Glomerular visceral epithelial cell (primary cell): Measurements from ENCODE around the gene TNKS1BP1.
"Not testable (repeated sequence)": the region's sequence is repeated elsewhere in the genome, so short reads cannot be mapped to it uniquely, and the experiment has no call there.

ENCODE experiments used
- DNase-seq: peaks from one replicate; pipeline ENCODE4 v3.0.0-alpha.2; 2016; ENCODE audit errors: extremely low spot score

TNKS1BP1 gene

DNA sequence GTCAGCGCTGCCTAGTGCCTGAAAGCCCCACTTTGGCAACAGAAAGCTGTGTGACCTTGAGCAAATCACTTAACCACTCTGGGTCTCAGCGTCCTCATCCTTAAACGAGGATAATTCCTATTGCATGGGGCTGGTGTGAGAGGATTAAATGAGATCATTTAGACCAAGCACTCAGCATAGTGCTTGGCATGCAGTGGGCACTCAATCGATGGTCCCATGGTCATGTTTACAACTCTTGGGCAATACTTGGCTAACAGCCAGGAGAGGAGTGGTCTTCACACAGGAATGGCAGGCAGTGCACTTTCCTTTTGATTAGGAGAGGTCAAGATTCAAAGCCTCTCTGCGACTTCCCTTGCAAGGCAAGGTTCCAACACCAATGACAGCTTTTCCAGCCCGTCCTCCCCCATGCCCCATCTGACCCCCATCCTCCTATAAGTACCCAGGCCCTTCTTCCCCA, 14.1 kb downstream of the TNKS1BP1 start:
- DNase-seq: no peak

- DNase-seq: no peak
Observed at GRCh38 chr11:57310091-57310490, 14.7 kb downstream of the TNKS1BP1 start.

DNA sequence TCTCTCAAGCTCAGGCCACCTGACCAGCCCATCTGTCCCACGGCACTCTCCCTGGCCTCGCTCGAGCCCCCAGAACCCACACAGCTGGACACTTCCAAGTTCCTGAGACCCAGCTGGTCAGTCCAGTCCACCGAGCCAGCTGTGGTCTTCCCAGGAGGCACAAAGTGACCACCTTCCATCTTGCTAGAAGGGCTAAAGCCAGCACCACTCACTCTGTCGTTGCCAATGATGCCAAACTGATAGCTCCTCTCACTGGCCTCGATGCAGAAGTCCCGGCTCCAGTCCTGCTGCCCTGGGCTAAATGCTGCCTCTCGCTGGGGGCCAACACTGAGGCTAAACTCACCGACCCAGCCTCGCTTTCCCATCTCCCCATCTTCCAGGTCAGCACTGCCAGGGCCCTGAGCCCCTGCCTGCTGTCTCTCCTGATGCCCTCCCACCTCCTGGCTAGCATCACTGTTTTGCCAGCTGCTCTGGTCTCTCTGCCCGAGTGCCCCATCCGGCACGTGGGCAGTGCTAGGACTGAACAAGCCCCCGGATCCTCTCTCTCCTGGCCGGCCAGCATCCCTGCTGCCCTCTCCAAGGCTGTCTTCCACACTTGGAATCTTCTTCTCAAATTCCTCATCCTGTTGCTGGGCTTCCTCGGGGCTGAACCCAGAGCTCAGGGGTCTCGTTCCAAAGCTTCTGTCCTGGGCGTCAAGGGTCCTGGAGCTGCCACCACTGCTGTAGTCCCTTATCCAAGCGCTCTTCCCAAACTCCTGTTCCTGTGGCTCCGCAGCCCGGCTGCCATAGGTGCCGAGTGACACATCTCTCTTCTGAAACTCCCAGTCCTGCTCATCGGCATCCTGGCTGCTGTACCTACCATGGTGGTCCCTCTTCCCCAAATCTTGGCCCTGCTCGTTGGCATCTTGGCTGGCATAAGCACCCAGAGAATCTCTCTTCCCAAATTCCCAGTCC, 15.4 kb downstream of the TNKS1BP1 start:
- DNase-seq: no peak

- no peak for DNase-seq
Observed at GRCh38 chr11:57308426-57309060, 16.2 kb downstream of the TNKS1BP1 start.

- DNase-seq: no peak
Observed at GRCh38 chr11:57307666-57308270, 17.0 kb downstream of the TNKS1BP1 start.

DNA sequence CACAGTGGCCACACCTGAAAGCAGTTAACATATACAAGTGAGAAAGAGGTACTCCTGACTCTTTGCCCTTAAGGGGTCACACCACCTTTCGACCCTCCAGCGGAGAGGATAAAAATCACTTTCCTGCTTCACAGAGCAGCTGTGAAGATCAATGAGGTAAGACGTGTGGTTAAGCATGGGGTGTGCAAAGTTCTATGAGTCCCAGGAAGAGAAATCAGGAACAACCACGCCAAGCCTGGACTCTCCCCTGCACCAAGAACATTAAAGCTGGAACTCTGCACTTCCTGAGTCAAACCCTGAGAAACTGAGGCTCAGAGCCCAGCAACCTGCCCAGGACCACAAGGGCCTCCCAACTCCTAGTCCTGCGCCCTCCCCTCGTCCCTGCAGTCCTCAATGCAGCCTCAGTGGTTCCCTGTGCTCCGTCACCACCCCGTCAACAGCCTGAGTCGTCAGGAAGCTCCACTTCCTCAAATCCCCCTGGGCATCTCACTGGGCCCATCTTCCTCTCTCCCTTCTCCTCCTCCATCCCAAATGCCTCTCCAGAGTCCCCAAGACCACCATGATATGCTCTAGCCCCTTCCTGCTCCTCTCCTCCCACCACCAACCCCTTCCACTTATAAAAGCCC, 17.7 kb downstream of the TNKS1BP1 start:
- DNase-seq: peak; percentile 47

DNA sequence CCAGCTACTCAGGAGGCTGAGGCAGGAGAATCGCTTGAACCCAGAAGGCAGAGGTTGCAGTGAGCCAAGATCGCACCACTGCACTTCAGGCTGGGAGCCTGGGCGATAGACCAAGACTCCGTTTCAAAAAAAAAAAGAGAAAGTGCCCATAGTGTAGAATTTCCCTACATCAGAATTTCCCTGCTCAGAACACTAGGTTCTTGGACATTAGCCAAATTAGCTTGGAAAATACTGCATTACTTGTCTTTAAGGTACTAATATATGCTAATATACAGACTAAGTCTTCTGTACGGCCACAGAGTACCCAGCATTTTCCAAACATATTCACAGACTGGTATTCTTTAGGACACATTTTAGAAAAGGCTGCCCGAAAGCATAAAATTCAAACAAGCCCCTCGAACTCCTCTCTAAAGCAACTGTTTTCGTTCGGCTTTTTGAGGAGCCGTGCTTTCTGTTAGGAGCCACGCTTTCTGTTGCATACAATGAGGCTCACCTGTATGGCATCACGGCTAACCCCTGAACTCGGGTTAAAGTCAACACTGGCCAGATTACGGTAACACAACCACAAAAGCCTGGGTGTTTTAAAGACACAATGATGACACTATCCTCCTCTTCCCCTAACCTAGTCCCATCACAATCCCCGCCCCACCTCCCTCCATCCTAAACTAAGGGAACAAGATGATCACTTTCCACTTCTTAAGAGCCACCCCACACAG, 18.4 kb downstream of the TNKS1BP1 start:
- no peak for DNase-seq

DNA sequence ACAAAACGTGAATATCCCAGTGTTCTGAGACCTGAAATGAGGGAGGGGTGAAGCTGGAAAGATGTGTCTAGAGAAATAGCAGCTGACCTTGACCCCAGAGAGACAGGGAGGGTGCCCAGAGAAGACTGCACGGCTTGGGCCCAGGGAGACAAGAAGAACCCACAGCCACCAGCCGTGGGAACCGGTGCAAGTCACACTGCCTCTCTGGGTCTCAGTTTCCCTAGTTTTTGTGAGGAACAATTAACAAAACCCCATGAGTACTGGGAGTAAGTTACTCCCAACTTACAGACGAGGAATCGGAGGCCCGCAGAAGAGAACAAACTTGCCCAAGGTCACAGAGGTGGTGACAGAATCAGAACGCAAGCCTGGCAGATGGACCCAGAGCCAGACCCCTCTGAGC, 19.2 kb downstream of the TNKS1BP1 start:
- DNase-seq: no peak

DNA sequence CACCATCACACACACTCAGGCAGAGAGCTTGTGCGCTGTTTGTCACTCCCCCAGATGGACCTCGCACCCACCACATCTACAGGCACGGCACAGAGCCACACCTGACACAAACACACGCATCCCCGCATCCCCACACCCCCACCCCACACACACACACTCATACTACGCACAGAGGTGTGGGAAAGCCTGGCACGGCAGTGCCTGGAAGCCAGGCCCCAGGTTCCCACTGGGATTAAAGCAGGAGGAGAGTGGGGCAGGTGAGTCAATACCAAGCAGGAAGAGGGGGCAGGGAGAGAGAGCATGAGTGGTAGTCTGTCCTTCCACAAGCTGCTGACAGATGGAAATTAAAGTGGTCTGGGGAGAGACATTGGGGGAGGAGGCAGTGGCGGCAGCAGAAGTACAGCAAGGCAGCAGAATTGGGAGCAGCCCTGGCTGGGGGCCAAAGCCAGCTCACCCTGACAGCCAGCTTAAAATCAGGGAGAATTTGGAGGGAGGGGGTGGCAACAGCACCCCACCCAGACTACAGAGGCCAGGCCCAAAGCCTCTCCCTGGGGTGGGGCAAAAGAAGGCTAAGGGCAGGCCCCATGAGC, 20.7 kb downstream of the TNKS1BP1 start:
- DNase-seq: peak; percentile 62

DNA sequence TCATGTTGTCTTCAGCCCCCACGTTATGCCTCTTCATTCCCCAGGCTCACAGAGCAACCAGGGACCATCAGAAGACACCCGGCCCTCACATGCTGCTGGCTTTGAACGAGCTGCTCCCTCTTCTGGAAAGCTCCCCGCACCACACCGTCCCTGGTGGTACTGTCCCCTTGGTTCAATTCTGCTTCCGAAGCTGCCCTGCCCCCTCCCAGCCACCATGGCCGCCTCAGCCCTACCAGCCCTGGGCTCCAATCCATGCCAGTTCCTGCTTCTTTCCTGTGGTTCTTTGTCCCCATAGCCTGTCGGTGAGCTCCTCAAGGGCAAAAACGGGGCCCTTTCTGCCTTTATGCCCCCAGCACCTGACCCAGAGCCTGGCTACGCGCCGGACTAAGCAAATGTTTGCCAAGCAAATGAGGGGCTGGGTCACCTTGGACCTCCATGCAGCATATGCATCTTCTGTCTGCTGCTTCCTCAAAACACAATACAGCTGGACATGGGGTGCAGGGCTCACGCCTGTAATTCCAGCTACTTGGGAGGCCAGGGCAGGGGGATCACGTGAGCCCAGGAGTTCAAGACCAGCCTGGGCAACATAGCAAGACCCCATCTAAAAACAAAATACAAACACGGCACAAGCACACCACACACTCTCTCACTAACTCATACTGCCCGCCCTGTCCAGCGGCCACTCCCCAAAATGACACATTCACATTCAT, 21.3 kb downstream of the TNKS1BP1 start:
- DNase-seq: no peak

DNA sequence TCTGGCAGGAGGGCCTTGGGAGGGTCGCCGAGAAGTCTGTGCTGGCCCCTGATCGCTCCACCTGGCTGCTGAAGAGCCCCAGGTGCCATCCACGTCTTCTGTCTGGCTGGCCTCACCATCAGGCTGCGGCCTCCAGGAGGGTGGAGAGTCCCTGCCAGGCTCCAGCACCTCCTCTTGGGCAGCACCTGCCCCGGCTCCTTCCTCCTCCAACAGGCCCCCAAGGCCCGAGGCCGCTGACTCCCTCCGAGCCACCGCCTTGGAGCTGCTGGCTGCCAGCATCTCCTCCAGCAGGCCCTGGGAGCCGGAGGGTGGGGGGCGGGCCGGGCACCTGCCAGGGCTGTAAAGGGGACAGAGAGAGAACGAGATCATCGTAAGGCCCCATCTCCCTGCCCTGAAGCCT, 22.3 kb downstream of the TNKS1BP1 start:
- no peak for DNase-seq

DNA sequence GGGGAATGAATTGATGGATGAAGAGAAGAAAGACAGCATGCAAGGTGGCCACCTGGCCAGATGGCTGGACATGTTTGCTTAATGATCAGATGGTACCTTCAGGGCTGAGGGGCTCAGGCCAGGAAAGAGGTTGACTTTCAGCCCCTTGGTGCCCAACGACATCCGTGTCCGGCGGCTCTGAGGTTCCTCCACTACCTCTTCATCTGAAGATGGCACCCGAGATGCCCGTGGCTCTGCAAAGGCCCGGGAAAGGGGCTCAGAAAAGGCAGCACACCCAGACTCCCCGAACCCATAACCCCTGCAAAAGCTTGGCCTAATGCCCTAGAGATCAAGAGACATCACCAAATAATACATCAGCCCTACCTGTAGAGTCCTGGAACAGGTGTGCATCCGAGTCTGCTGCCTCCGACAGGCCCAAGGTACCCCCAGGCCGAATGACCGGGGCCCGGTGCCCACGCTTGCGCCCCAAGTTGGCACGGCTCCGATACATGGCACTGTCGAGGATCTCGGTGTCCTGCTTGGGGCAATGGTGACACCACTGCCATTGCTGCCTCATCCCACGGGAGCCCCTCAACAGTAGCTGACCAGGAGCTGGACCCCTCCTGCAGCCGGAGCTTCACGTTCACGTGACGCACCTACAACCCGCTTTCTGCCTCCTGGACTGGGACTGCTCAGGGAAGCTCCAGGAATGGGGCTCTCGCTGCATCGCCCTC, 22.9 kb downstream of the TNKS1BP1 start:
- no peak for DNase-seq

GRCh38 chr11:57300785-57301184, 24.0 kb downstream of the TNKS1BP1 start:
- DNase-seq: no peak

GRCh38 chr11:57299150-57299737, 25.5 kb downstream of the TNKS1BP1 start:
- no peak for DNase-seq

DNA sequence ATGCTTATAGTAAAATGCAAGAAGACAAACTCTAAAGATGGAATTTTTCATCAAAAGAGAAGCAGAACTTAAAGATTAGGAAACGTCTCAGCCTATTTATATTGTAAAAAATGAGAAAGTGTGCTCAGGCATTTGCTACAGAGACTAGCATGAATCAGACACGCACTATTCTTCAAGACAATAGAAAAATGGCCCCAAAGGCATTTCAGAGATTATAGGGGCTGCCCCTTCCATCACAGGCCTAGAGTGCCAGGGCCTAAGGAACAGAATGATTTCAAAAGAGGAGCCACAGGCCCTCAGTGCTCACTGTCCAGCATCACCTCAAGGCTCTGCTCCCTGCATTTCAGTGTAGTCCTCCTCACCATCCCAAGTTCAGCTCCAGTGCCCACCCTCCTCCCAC, 27.5 kb downstream of the TNKS1BP1 start:
- no peak for DNase-seq

GRCh38 chr11:57296205-57296604, 28.5 kb downstream of the TNKS1BP1 start:
- DNase-seq: not testable (repeated sequence)

- DNase-seq: peak; percentile 42
Observed at GRCh38 chr11:57294225-57295131, 30.3 kb downstream of the TNKS1BP1 start.

- DNase-seq: no peak
Observed at GRCh38 chr11:57290288-57290687, 34.5 kb downstream of the TNKS1BP1 start.
